Activated naive CD8-positive, alpha-beta T cell treated with anti-CD3 and anti-CD28 coated beads, Interleukin-2, amount 50 U/mL, for 24 hours (primary cell): Measurements from ENCODE around the gene ORC5.
"Not testable (repeated sequence)": the region's sequence is repeated elsewhere in the genome, so short reads cannot be mapped to it uniquely, and the experiment has no call there.

ENCODE experiments used
- ATAC-seq: fragments of 150-1000 bp; cut with Tn5 transposase; one replicate; pipeline ENCODE4 v1.10.0; 2021
- DNase-seq: peaks from one replicate; pipeline ENCODE4 v3.0.0; 2021
- H3K27ac Mint-ChIP-seq: one replicate; pipeline ENCODE4 v1.8.0; 2021; ENCODE audit warnings: mild to moderate bottlenecking, mixed read lengths
- H3K27me3 Mint-ChIP-seq: one replicate; pipeline ENCODE4 v1.8.0; 2021; ENCODE audit warnings: mixed read lengths
- H3K36me3 Mint-ChIP-seq: one replicate; pipeline ENCODE4 v1.8.0; 2021; ENCODE audit warnings: low read depth, mixed read lengths
- H3K4me1 Mint-ChIP-seq: one replicate; pipeline ENCODE4 v1.8.0; 2021; ENCODE audit warnings: mixed read lengths
- H3K4me3 Mint-ChIP-seq: one replicate; pipeline ENCODE4 v1.8.0; 2021; ENCODE audit warnings: mild to moderate bottlenecking, moderate library complexity, mixed read lengths
- H3K9me3 Mint-ChIP-seq: one replicate; pipeline ENCODE4 v1.8.0; 2021; ENCODE audit warnings: mixed read lengths

The ORC5 gene

GRCh38 chr7:104217620-104218019 lies 9.8 kb upstream of the ORC5 start:
- ATAC-seq, result no peak
- Mint-ChIP-seq H3K9me3 (peaks cover 21% of the 10 kb centered on the region), H3K27ac (no peak overlapping the region)

GRCh38 chr7:104209063-104209462 lies 1.2 kb upstream of the ORC5 start:
- peaks cover 17% of the 10 kb centered on the region for H3K27me3 Mint-ChIP-seq
- no peak for ATAC-seq
- peak overlapping the region; percentile 92 for H3K4me3 Mint-ChIP-seq
- DNase-seq, result no peak
- no peak overlapping the region for H3K27ac Mint-ChIP-seq
- H3K36me3 Mint-ChIP-seq, result peaks cover 11% of the 10 kb centered on the region
- peaks cover 28% of the 10 kb centered on the region for H3K4me1 Mint-ChIP-seq
- peaks cover 6% of the 10 kb centered on the region for H3K9me3 Mint-ChIP-seq

More at GRCh38 chr7:104217620-104218019, 9.8 kb upstream of the ORC5 start:
- H3K4me3 Mint-ChIP-seq, result no peak overlapping the region
- H3K27me3 Mint-ChIP-seq, result peaks cover 18% of the 10 kb centered on the region
- H3K4me1 Mint-ChIP-seq, result no peaks in the 10 kb centered on the region
- no peak for DNase-seq
- H3K36me3 Mint-ChIP-seq, result peaks cover 2% of the 10 kb centered on the region

GRCh38 chr7:104208421-104208780 lies 588 bp upstream of the ORC5 start:
- H3K27me3 Mint-ChIP-seq, result peaks cover 17% of the 10 kb centered on the region
- peaks cover 6% of the 10 kb centered on the region for H3K9me3 Mint-ChIP-seq
- H3K4me1 Mint-ChIP-seq, result peaks cover 28% of the 10 kb centered on the region
- DNase-seq (no peak), ATAC-seq (no peak)
- H3K4me3 Mint-ChIP-seq, result peak overlapping the region; percentile 92
- peaks cover 16% of the 10 kb centered on the region for H3K36me3 Mint-ChIP-seq
- peak overlapping the region; percentile 96 for H3K27ac Mint-ChIP-seq

GRCh38 chr7:104207348-104207730 lies 474 bp downstream of the ORC5 start:
- Mint-ChIP-seq H3K27ac (peak overlapping the region; percentile 96), H3K36me3 (peaks cover 23% of the 10 kb centered on the region), H3K4me1 (peaks cover 28% of the 10 kb centered on the region), H3K9me3 (peaks cover 6% of the 10 kb centered on the region), H3K4me3 (peak overlapping the region; percentile 92), H3K27me3 (peaks cover 12% of the 10 kb centered on the region)
- DNase-seq (peak; percentile 8), ATAC-seq (peak; percentile 51)

- DNase-seq (no peak), ATAC-seq (no peak)
- H3K27ac Mint-ChIP-seq, result peak overlapping the region; percentile 96
- H3K36me3 Mint-ChIP-seq, result peaks cover 27% of the 10 kb centered on the region
- H3K4me3 Mint-ChIP-seq, result peak overlapping the region; percentile 92
- peaks cover 28% of the 10 kb centered on the region for H3K4me1 Mint-ChIP-seq
- peaks cover 11% of the 10 kb centered on the region for H3K27me3 Mint-ChIP-seq
- peaks cover 6% of the 10 kb centered on the region for H3K9me3 Mint-ChIP-seq
Measured at GRCh38 chr7:104206841-104207240, 972 bp downstream of the ORC5 start.

GRCh38 chr7:104198673-104199278 lies 9.0 kb downstream of the ORC5 start:
- DNase-seq, result no peak
- Mint-ChIP-seq H3K4me3 (no peak overlapping the region), H3K9me3 (peaks cover 13% of the 10 kb centered on the region)

GRCh38 chr7:104196161-104196560 lies 11.7 kb downstream of the ORC5 start:
- H3K36me3 Mint-ChIP-seq, result peaks cover 85% of the 10 kb centered on the region
- ATAC-seq, result no peak

More at GRCh38 chr7:104198673-104199278, 9.0 kb downstream of the ORC5 start:
- peaks cover 79% of the 10 kb centered on the region for H3K36me3 Mint-ChIP-seq
- H3K4me1 Mint-ChIP-seq, result peaks cover 6% of the 10 kb centered on the region
- no peak for ATAC-seq
- no peak overlapping the region for H3K27ac Mint-ChIP-seq
- no peaks in the 10 kb centered on the region for H3K27me3 Mint-ChIP-seq

GRCh38 chr7:104192434-104192833 lies 15.4 kb downstream of the ORC5 start:
- DNase-seq, result no peak
- H3K27me3 Mint-ChIP-seq, result no peaks in the 10 kb centered on the region
- H3K27ac Mint-ChIP-seq, result no peak overlapping the region
- no peak overlapping the region for H3K4me3 Mint-ChIP-seq
- peaks cover 12% of the 10 kb centered on the region for H3K9me3 Mint-ChIP-seq
- H3K4me1 Mint-ChIP-seq, result peaks cover 17% of the 10 kb centered on the region
- H3K36me3 Mint-ChIP-seq, result peaks cover 80% of the 10 kb centered on the region
- no peak for ATAC-seq

More at GRCh38 chr7:104196161-104196560, 11.7 kb downstream of the ORC5 start:
- H3K4me3 Mint-ChIP-seq, result no peak overlapping the region
- H3K4me1 Mint-ChIP-seq, result peaks cover 11% of the 10 kb centered on the region
- peak overlapping the region; percentile 13 for H3K27ac Mint-ChIP-seq
- no peak for DNase-seq
- H3K9me3 Mint-ChIP-seq, result peaks cover 25% of the 10 kb centered on the region
- no peaks in the 10 kb centered on the region for H3K27me3 Mint-ChIP-seq

- Mint-ChIP-seq H3K27ac (no peak overlapping the region), H3K4me1 (peaks cover 1% of the 10 kb centered on the region), H3K36me3 (peaks cover 69% of the 10 kb centered on the region), H3K27me3 (no peaks in the 10 kb centered on the region), H3K4me3 (no peak overlapping the region), H3K9me3 (no peaks in the 10 kb centered on the region)
- ATAC-seq (no peak), DNase-seq (no peak)
Measured at GRCh38 chr7:104185346-104185745, 22.5 kb downstream of the ORC5 start.

- no peak overlapping the region for H3K27ac Mint-ChIP-seq
- ATAC-seq, result no peak
- H3K9me3 Mint-ChIP-seq, result peaks cover 22% of the 10 kb centered on the region
- no peak overlapping the region for H3K4me3 Mint-ChIP-seq
- DNase-seq, result no peak
- H3K27me3 Mint-ChIP-seq, result no peaks in the 10 kb centered on the region
- H3K36me3 Mint-ChIP-seq, result peaks cover 64% of the 10 kb centered on the region
- H3K4me1 Mint-ChIP-seq, result no peaks in the 10 kb centered on the region
Measured at GRCh38 chr7:104179178-104179577, 28.6 kb downstream of the ORC5 start.

GRCh38 chr7:104177565-104178083 lies 30.2 kb downstream of the ORC5 start:
- not testable (repeated sequence) for ATAC-seq, H3K4me3 Mint-ChIP-seq, DNase-seq, H3K27me3 Mint-ChIP-seq, H3K27ac Mint-ChIP-seq, H3K4me1 Mint-ChIP-seq
- Mint-ChIP-seq H3K36me3 (peaks cover 58% of the 10 kb centered on the region), H3K9me3 (peaks cover 22% of the 10 kb centered on the region)

GRCh38 chr7:104176332-104176731 lies 31.5 kb downstream of the ORC5 start:
- Mint-ChIP-seq H3K9me3 (peaks cover 22% of the 10 kb centered on the region), H3K4me1 (no peaks in the 10 kb centered on the region), H3K27me3 (no peaks in the 10 kb centered on the region), H3K27ac (no peak overlapping the region), H3K36me3 (peaks cover 53% of the 10 kb centered on the region), H3K4me3 (no peak overlapping the region)
- ATAC-seq (no peak), DNase-seq (no peak)

- Mint-ChIP-seq H3K27ac (no peak overlapping the region), H3K4me3 (no peak overlapping the region), H3K4me1 (no peaks in the 10 kb centered on the region), H3K9me3 (peaks cover 22% of the 10 kb centered on the region), H3K27me3 (no peaks in the 10 kb centered on the region), H3K36me3 (peaks cover 50% of the 10 kb centered on the region)
- no peak for ATAC-seq
- DNase-seq, result no peak
Measured at GRCh38 chr7:104175361-104175984, 32.3 kb downstream of the ORC5 start.

GRCh38 chr7:104174798-104175197 lies 33.0 kb downstream of the ORC5 start:
- no peak overlapping the region for H3K4me3 Mint-ChIP-seq

GRCh38 chr7:104162081-104162480 lies 45.7 kb downstream of the ORC5 start:
- Mint-ChIP-seq H3K27ac (no peak overlapping the region), H3K4me3 (no peak overlapping the region), H3K36me3 (peaks cover 30% of the 10 kb centered on the region), H3K27me3 (no peaks in the 10 kb centered on the region), H3K4me1 (no peaks in the 10 kb centered on the region), H3K9me3 (no peaks in the 10 kb centered on the region)
- no peak for DNase-seq
- no peak for ATAC-seq

More at GRCh38 chr7:104174798-104175197, 33.0 kb downstream of the ORC5 start:
- H3K4me1 Mint-ChIP-seq, result no peaks in the 10 kb centered on the region
- no peaks in the 10 kb centered on the region for H3K27me3 Mint-ChIP-seq
- H3K36me3 Mint-ChIP-seq, result peaks cover 45% of the 10 kb centered on the region
- no peak overlapping the region for H3K27ac Mint-ChIP-seq
- ATAC-seq (no peak), DNase-seq (no peak)
- peaks cover 18% of the 10 kb centered on the region for H3K9me3 Mint-ChIP-seq
